Karpas-422 (cell line): Measurements from ENCODE around the gene SOBP. TPM values are rescaled to one million over a fixed set of nuclear protein-coding genes. Genes with fewer than 3 reads are reported as not detected.
A peak's percentile ranks its signal among the peaks of the same experiment; 100 is the strongest.
"Not testable (repeated sequence)": the region's sequence is repeated elsewhere in the genome, so short reads cannot be mapped to it uniquely, and the experiment has no call there.

ENCODE experiments used
- DNase-seq: peaks from one replicate; pipeline ENCODE4 v3.0.0-alpha.2; 2015
- H2AFZ ChIP-seq: fragments of 200-600 bp; sonication (generic); 2 replicates; pipeline ENCODE4 v1.6.1; 2014; ENCODE audit warnings: antibody characterized with exemption, low read length, mixed read lengths
- H3K27ac ChIP-seq: fragments of 200-600 bp; sonication (generic); 2 replicates; pipeline ENCODE4 v1.5.1; 2014; ENCODE audit warnings: mild to moderate bottlenecking, low read length, moderate library complexity
- H3K27me3 ChIP-seq: fragments of 200-600 bp; sonication (generic); 2 replicates; pipeline ENCODE4 v1.6.1; 2014; ENCODE audit warnings: low read length, mixed read lengths
- H3K36me3 ChIP-seq: fragments of 200-600 bp; sonication (generic); 2 replicates; pipeline ENCODE4 v1.6.1; 2014; ENCODE audit warnings: low read length, mixed read lengths; ENCODE audit not compliant: insufficient read depth
- H3K4me1 ChIP-seq: fragments of 200-600 bp; sonication (generic); 2 replicates; pipeline ENCODE4 v1.6.1; 2014; ENCODE audit warnings: mild to moderate bottlenecking, low read length, mixed read lengths
- H3K4me2 ChIP-seq: fragments of 200-600 bp; sonication (generic); 2 replicates; pipeline ENCODE4 v1.6.1; 2014; ENCODE audit warnings: low read length, low read depth, mild to moderate bottlenecking; ENCODE audit not compliant: poor library complexity, severe bottlenecking
- H3K4me3 ChIP-seq: fragments of 200-600 bp; sonication (generic); 2 replicates; pipeline ENCODE4 v1.5.1; 2014; ENCODE audit warnings: mild to moderate bottlenecking, antibody characterized with exemption, low read length, mixed read lengths
- H3K79me2 ChIP-seq: fragments of 200-600 bp; sonication (generic); 2 replicates; pipeline ENCODE4 v1.6.1; 2014; ENCODE audit warnings: mild to moderate bottlenecking, low read length, mixed read lengths
- H3K9ac ChIP-seq: fragments of 200-600 bp; sonication (generic); 2 replicates; pipeline ENCODE4 v1.6.0; 2014; ENCODE audit warnings: low read length
- H3K9me2 ChIP-seq: fragments of 200-600 bp; sonication (generic), shearing (Covaris generic); replicated peaks from 2 replicates; pipeline ENCODE4 v1.6.0; 2014; ENCODE audit warnings: mild to moderate bottlenecking, low read length, moderate library complexity; ENCODE audit not compliant: insufficient read depth
- H3K9me3 ChIP-seq: fragments of 300-700, 200-600 bp; sonication (generic); 2 replicates; pipeline ENCODE4 v1.6.1; 2014; ENCODE audit warnings: low read length, mixed read lengths
- H4K20me1 ChIP-seq: fragments of 200-600 bp; sonication (generic); 2 replicates; pipeline ENCODE4 v1.6.1; 2014; ENCODE audit warnings: mild to moderate bottlenecking, antibody characterized with exemption, low read length, low read depth; ENCODE audit not compliant: insufficient read depth
- total RNA-seq: library from RNA; depleted of rRNA; stranded (reverse); fragments of >200 nt; shearing (Covaris generic); gene quantifications from 2 replicates; pipeline ENCODE4 v1.2.3, GENCODE V29; 2014; ENCODE audit warnings: low replicate concordance

Gene SOBP
- total RNA-seq, 1 experiment from 2014 or later, result 17.8 TPM

DNA sequence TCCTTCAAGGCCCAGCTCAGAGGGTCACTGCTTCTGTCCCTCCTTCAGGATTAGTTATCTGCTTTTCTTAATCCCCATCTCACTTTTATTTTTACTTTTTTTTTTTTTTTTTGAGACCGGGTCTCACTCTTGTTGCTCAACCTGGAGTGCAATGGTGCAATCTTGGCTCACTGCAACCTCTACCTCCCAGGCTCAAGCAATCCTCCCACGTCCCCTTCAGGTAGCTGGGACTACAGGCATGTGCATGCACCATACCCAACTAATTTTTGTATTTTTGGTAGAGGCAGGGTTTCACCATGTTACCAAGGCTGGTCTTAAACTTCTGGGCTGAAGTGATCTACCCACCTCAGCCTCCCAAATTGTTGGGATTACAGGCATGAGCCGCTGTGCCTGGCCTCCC is 14.1 kb upstream of the SOBP start:
- DNase-seq, H2AFZ ChIP-seq, H3K79me2 ChIP-seq, H3K4me3 ChIP-seq, H3K9me2 ChIP-seq, H3K36me3 ChIP-seq, H3K4me1 ChIP-seq, H3K4me2 ChIP-seq, H3K27me3 ChIP-seq, H3K9ac ChIP-seq, H3K27ac ChIP-seq, H4K20me1 ChIP-seq, H3K9me3 ChIP-seq: not testable (repeated sequence)

DNA sequence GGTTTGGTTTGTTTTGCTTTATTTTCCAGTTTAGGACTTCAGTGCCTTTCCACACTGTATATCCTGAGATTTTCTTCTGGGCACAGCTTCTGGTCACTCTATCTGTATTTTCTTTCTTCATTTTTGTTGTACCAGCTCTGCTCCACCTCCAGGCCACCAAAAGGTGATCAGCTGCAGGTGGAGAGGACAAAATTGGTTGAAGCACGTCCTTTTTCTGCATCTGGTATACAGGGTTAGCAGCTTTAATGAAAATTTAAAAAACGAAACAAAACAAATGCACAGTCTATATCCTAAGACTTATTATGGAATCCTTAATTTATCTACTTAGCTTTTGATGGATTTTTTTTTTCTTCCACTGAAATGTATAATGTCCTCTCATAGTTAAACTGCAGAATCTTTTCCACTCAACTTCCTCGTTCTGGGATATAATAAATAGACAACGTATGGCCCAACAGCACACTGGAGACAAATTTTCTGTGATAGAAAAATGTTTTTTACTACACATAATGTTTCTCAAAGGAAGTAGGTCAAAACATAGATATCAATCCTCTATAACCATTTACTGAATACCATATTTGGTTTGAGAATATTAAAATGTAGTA is 10.7 kb upstream of the SOBP start:
- Histone ChIP-seq H3K9me3 (no peaks in the 10 kb centered on the region), H3K27me3 (no peaks in the 10 kb centered on the region), H3K79me2 (no peaks in the 10 kb centered on the region), H3K9me2 (no peaks in the 10 kb centered on the region), H3K9ac (no peak overlapping the region), H3K27ac (no peak overlapping the region), H3K4me3 (no peak overlapping the region), H2AFZ (no peak overlapping the region), H3K4me1 (peaks cover 5% of the 10 kb centered on the region), H3K4me2 (no peak overlapping the region), H3K36me3 (no peaks in the 10 kb centered on the region), H4K20me1 (no peaks in the 10 kb centered on the region)
- no peak for DNase-seq

DNA sequence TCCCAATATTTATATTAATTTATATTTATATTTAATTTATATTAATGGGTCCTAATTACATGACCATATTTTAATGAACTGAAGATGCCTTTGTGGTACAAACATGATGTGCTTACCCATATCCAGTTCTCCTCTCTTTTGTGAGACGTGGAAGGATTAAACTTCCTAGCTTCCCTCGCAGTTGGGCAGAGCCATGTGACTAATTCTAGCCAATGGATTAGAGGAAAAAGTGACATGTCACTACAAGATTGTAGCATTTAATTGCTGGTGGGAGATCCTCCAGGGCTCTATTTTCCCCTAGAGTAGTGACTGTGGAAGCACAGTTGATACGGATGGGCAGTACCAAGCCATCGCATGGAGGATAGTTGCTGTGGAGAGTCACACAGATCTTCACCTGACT is 4.8 kb upstream of the SOBP start:
- Histone ChIP-seq H3K4me3 (no peak overlapping the region), H3K36me3 (no peaks in the 10 kb centered on the region), H3K27ac (no peak overlapping the region), H3K9me2 (no peaks in the 10 kb centered on the region), H3K4me1 (peaks cover 13% of the 10 kb centered on the region), H3K4me2 (no peak overlapping the region), H2AFZ (no peak overlapping the region), H3K9me3 (no peaks in the 10 kb centered on the region), H4K20me1 (no peaks in the 10 kb centered on the region), H3K79me2 (no peaks in the 10 kb centered on the region), H3K27me3 (no peaks in the 10 kb centered on the region), H3K9ac (no peak overlapping the region)
- DNase-seq, result no peak

DNA sequence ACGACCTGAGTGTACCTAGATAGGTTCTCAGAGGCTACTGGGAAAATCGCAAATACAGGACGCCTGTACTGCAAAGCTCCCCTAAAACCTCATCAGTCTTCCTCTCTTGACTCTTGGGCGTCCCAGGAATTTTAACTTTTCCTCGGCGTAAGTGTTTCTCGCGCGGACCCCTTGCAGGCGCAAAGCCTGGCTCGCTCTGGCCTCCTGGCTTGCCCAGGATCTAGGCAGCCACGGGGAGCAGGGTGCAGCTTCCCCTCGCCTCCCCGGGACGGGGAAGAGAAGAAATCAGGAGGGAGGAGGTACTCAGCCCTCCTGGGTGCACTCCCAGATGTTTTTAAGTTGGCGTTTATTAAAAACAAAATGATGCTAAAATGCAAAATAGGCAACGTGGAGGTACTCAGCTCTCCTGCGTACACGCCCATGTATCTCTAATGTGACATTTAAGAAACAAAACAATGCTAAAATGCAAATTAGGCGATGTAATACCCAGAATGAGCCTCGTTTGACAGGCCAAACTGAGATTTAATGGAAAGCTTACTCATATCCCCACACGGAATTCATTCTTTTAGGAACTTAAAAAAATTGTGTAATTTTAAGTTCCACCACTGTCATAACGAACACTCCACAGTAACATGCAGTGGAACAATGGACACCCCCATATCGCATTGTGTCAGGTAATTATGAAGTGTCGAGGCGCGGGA is 1.6 kb upstream of the SOBP start:
- peaks cover 31% of the 10 kb centered on the region for H3K79me2 ChIP-seq
- H3K4me1 ChIP-seq, result peaks cover 27% of the 10 kb centered on the region
- H3K4me2 ChIP-seq, result peak overlapping the region; percentile 81
- peaks cover 5% of the 10 kb centered on the region; the same call in 1 of the 2 replicates for H3K36me3 ChIP-seq
- H3K27me3 ChIP-seq, result no peaks in the 10 kb centered on the region
- DNase-seq, result no peak
- peaks cover 3% of the 10 kb centered on the region; the same call in 1 of the 2 replicates for H4K20me1 ChIP-seq
- H3K4me3 ChIP-seq, result peak overlapping the region; percentile 68
- peak overlapping the region; percentile 87 for H3K9ac ChIP-seq
- no peaks in the 10 kb centered on the region for H3K9me3 ChIP-seq
- peak overlapping the region; percentile 83 for H2AFZ ChIP-seq
- H3K9me2 ChIP-seq, result no peaks in the 10 kb centered on the region
- H3K27ac ChIP-seq, result no peak overlapping the region

DNA sequence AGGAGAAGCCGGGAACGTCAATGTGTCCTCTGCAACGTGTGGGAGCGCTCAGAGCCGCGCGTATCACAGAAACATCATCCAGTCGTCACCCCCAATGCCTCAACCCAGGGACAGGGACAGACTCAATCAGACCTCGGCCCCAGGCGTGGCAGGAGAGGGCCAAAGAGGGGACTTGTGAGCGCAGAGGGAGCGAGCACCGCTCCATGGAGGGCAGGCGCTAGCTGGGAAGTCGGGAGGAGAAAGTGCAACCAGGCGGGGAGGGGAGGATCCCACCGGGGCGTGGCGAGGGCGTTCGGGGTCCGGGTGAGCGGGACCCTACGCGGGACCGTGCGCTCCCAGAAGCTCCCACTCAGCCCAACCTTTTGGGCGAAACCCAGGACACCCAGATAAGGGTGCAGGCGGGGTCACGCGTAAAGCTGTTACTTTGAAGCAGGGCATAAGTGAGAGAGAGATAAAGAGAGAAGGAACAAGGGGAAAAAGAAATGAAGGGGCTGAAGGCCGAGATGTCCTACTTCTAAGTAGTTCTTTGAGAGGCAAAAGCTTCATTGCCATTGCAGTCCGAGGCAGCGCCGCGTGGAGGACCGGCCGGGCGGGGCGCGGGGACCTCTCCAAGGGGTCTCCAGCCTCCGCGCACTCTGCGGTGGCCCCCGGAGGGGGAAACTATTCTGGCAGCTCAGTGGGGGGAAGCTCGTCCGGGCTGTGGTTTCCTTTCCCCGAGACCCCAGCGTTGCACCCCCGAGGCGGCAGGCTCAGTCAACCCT is 862 bp upstream of the SOBP start:
- peak overlapping the region; percentile 68 for H3K4me3 ChIP-seq
- H3K9me3 ChIP-seq, result no peaks in the 10 kb centered on the region
- peak overlapping the region; percentile 83 for H2AFZ ChIP-seq
- peaks cover 38% of the 10 kb centered on the region for H3K79me2 ChIP-seq
- no peak overlapping the region for H3K27ac ChIP-seq
- H4K20me1 ChIP-seq, result peaks cover 3% of the 10 kb centered on the region; the same call in 1 of the 2 replicates
- H3K9ac ChIP-seq, result peak overlapping the region; percentile 87
- peak overlapping the region; percentile 81 for H3K4me2 ChIP-seq
- DNase-seq, result peak; percentile 67
- H3K27me3 ChIP-seq, result no peaks in the 10 kb centered on the region
- H3K36me3 ChIP-seq, result peaks cover 13% of the 10 kb centered on the region; the same call in 1 of the 2 replicates
- H3K9me2 ChIP-seq, result no peaks in the 10 kb centered on the region
- H3K4me1 ChIP-seq, result peaks cover 34% of the 10 kb centered on the region

DNA sequence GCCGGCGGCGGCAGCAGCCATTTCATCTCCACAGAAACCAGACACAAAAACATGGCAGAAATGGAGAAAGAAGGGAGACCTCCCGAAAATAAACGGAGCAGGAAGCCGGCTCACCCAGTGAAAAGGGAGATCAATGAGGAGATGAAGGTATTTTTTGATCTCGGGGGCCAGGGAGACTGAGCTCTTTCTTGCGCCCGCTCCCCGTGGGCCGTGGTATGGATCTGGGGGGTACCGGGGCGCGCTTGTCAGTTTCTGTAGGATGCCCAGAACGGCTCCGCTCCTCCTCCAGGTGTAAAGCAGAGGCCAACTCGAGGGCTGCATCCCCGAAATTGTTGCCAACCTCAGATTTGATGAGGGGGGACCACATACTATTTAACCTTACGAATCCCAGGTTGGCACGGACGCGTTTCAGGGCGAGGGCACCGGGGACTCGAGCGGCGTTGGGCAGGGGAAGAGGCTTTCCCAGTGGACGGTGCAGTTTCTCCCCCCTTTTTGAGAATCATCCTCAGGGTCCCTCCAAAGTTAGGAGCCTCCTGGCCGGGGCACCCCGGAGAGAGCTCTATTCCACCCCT is 735 bp downstream of the SOBP start:
- H2AFZ ChIP-seq, result peak overlapping the region; percentile 72
- no peaks in the 10 kb centered on the region for H3K9me2 ChIP-seq
- H3K27me3 ChIP-seq, result no peaks in the 10 kb centered on the region
- H3K27ac ChIP-seq, result peak overlapping the region; percentile 84
- no peak for DNase-seq
- peak overlapping the region; percentile 93 for H3K4me3 ChIP-seq
- H3K4me2 ChIP-seq, result peak overlapping the region; percentile 91
- peaks cover 15% of the 10 kb centered on the region; the same call in 1 of the 2 replicates for H3K36me3 ChIP-seq
- H3K9ac ChIP-seq, result peak overlapping the region; percentile 87
- H3K79me2 ChIP-seq, result peaks cover 54% of the 10 kb centered on the region
- H4K20me1 ChIP-seq, result peaks cover 3% of the 10 kb centered on the region; the same call in 1 of the 2 replicates
- peaks cover 50% of the 10 kb centered on the region for H3K4me1 ChIP-seq
- no peaks in the 10 kb centered on the region for H3K9me3 ChIP-seq

DNA sequence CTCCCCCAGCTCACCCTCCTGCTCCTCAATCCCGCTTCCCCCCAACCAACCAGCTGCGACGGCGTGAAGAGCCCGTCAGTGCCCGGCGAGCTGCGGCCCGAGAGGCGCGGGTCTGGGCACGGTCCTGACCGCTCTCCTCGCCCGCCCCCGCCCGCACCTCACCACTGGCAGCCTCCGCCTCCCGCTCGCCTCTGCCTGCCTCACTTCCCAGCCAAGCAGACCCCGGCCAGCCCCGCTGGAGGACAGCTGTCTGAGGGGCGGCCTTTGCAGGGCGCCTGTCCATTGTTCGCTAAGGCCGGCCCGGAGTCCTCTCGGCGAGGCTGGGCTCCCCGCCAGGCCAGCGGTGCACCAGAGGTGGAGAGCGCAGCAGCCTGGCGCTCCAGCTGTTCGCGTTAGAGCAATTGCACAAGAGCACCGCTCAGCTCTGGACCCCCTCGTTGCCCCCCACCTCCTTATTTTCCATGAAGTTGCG is 1.3 kb downstream of the SOBP start:
- Histone ChIP-seq H2AFZ (no peak overlapping the region), H3K4me1 (peaks cover 55% of the 10 kb centered on the region), H3K27me3 (no peaks in the 10 kb centered on the region), H3K9me2 (no peaks in the 10 kb centered on the region), H4K20me1 (peaks cover 3% of the 10 kb centered on the region; the same call in 1 of the 2 replicates), H3K9ac (peak overlapping the region; percentile 87), H3K9me3 (no peaks in the 10 kb centered on the region), H3K79me2 (peaks cover 59% of the 10 kb centered on the region), H3K27ac (peak overlapping the region; percentile 84), H3K36me3 (peaks cover 15% of the 10 kb centered on the region; the same call in 1 of the 2 replicates), H3K4me3 (peak overlapping the region; percentile 93), H3K4me2 (peak overlapping the region; percentile 91)
- peak; percentile 60 for DNase-seq
